Dedifferentiated amniotic fluid mesenchymal stem cell (primary cell): ENCODE data around the gene BPIFA2.
"Not testable (repeated sequence)": the region's sequence is repeated elsewhere in the genome, so short reads cannot be mapped to it uniquely, and the experiment has no call there.

ENCODE experiments used
- DNase-seq: peaks from one replicate; pipeline ENCODE4 v3.0.0-alpha.2; 2016; ENCODE audit errors: extremely low spot score

The BPIFA2 gene

DNA sequence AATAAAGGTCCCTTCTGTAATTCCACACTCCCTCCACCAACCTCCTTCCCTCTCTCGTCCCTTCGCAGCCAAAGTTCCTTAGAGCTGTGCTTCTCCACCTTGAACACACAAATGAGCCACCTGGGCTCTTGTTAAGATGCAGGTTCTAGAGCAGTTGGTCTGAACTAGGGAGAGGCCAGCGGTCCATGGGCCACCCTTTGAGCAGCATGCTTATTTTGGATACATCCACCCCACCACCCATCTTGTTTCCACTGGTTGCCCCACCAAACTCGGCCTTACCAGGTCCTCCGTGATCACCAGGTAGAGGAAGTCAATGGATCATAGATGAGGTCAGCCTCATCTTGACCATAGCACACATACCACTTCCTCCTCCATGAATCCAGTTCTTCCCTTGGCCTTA is 7.3 kb upstream of the BPIFA2 start:
- no peak for DNase-seq

DNA sequence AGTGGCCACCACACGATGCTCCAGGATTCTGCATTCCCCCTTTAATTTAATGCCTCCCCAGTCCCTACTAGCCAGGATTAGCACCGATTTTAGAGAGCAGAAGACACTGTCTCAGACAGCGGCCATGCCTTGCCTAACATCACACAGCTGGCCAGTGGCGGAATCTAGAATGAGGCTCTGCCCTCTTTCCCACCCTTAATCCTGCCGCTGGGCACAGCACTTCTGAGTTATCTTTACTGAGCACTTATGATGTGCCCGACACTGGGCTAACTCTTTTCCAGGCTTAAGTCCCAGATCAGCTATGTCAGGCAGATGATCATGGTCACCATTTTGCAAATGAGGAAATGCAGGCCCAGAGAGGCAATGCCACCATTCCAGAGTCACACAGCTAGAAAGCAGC is 5.6 kb upstream of the BPIFA2 start:
- DNase-seq: no peak

DNA sequence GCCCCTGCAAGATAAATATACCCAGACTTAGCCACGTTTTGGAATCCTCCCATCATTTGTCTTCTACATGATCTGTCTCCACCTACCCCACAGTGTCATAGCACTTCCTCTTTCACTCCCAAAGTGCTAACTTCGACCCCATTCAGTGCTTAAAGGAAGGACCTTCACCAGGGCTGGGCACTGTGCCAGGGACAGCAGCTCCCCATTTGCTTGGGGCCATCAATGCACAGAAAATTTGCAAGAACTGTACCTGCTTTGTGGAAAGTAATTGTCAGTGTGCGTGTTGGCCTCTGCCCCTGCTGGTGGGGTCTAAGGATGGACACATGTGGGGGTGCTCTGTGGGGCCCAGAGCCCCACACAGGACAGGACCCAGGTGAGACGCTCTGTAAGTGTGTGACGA is 5.2 kb upstream of the BPIFA2 start:
- DNase-seq: no peak

DNA sequence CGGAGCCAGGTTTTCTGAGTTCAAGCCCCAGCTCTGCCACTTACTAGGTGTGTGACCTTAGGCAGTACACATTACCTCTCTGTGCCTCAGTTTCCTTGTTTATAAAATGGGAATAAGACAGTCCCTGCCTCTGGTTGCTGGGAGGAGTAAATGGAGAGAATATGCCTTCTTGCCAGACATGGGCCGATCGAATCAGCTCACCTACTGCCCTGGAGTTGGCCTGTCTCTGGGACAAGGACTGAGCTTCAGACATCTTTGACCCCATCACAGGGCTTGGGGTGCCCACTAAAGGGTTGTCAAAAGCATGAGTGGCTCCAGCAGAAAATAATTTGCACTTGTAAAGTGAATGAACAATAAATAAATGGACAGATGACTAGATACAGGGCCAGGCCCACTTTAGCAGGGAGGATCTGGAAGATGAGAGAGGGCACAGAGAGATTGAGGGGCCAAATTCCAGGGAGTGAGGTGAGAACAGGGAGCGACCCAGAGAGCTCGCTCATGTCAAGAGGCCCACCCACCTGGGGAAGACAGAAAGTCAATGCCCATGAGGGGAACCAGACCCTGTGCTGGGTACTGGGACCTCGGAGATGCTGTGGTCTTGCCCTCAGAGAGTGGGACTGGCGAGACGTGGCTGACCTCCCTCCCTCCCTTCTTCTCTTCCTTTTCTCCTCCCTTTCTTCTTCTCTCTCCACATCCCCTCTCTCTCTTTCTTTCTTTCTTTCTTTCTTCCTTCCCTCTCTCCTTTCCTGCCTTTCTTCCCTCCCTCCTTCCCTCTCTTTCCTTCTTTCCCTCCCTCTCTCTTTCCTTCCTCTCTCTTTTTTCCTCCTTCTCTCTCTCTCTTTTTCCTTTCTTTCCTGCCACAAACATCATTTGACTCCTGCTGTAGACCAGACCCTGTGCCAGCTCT is 3.9 kb upstream of the BPIFA2 start:
- DNase-seq: no peak

DNA sequence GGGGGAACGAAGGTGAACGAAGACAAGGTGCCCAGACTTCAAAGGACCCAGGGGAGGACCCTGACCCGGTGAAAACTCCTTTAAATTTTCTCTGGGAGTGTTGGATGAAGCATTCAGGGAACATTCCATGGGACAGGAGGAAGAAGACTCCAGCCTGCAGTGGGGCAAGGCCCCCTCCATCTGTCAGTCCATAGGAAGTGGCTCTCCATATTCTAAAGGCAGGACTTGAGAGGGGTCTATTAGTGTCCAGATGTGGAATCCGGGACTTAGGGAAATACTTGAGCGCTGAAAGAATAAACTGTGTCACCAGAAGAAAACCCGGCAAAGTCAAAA is 3.2 kb upstream of the BPIFA2 start:
- DNase-seq: no peak

DNA sequence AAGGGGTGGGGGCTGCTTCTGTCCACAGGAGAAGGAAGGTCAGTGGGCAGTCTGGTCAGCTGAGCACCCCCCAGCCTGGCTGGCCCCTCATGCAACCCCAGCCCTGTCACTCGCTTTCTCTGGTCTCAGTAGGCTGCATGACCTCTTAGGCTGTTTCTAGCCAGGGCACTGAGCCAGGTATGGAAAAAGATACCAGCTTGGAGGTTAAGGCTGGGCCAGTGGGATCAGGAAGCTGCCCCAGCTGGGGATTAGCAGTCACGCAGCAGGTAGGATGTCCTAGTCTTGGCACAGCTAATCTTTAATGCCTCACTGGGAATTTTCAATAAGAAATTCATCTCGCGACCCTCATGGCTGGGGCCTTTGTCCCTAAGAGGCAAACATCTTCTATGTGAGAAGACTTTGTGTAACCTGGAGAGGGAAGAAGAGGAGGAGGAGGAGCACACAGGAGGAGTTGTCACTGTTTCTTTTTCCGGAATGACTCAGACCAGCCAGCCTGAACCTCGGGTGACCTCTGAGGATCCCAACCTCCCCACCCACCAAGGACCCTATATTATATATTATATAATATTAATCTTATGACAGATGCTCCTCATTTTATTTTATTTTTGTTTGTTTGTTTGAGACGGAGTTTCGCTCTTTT is 2.4 kb upstream of the BPIFA2 start:
- no peak for DNase-seq

DNA sequence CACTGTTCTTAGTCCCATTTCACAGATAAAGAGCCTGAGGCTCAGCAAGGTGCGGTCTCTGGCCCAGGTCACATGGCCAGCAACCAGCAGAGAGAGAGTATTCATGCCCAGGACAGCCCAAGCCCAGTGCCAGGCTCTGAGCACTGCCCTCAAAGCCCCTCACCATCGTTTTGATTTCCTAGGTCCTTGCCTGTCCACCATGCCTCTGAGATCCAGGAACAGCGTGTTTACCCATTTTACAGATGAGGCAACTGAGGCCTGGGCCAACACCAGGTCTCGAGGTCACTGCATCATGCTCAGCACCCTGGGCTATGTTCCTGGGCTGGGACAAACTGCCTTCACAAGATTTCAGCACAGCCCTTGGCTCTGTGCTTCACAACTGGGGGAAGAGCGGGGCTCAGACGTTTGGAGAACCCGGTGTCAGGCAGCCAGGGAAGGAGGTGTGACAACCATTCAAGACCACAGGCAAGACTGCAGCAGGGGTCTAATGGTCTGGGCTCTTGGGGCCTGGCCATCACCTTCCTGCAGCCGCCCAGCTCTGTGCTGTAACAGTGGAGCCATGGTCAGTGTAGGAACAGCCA is 1.3 kb upstream of the BPIFA2 start:
- DNase-seq: no peak

DNA sequence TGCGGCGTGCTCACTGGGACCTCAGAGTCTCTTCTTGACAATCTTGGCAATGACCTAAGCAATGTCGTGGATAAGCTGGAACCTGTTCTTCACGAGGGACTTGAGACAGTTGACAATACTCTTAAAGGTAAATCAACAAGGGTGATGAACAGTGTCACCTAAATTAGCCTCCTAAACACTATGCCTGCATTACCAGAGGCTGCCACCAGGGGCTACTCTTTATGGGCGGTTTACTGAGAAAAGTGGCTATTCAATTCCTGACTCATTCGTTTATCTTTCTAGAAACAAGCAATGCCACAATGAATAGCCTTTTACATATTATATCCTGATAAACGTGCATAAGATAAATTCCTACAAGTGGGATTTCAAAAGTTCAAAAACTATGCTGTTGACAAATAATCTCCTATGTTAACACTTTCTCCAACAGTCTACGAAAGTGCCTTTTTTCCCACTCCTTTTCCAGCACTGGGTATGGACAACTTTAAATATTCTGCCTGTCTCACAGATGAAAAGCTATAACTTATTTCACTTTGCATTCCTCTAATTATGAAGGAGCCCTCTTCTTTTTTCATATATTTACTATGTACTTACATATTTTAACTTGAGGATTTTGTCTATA is 1.3 kb downstream of the BPIFA2 start:
- no peak for DNase-seq

DNA sequence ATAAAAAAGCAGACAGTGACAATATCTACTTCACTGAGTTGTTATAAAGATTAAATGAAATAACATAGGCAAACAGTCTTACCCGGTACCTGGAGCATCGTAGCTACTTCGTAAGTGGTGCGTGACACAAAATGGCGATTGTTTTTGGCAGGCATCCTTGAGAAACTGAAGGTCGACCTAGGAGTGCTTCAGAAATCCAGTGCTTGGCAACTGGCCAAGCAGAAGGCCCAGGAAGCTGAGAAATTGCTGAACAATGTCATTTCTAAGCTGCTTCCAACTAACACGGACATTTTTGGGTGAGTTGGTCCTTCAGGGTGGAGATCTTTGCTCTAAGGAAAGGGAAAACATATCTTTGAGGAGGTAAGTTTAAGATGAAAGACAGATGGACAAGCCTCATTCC is 4.8 kb downstream of the BPIFA2 start:
- no peak for DNase-seq

DNA sequence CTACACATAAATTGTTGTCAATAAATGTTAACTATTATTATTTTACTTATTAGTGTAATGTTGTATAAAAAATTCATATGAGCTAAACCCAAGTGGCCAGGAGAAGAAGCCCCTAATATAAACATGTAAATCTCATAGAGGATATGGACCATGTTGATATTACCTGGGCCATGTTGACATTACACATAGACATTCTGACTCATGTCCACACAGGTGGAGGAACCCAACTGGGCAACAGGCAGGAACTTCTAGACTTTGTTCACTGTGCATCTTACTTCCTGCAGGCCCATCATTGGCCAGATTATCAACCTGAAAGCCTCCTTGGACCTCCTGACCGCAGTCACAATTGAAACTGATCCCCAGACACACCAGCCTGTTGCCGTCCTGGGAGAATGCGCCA is 7.2 kb downstream of the BPIFA2 start:
- no peak for DNase-seq

DNA sequence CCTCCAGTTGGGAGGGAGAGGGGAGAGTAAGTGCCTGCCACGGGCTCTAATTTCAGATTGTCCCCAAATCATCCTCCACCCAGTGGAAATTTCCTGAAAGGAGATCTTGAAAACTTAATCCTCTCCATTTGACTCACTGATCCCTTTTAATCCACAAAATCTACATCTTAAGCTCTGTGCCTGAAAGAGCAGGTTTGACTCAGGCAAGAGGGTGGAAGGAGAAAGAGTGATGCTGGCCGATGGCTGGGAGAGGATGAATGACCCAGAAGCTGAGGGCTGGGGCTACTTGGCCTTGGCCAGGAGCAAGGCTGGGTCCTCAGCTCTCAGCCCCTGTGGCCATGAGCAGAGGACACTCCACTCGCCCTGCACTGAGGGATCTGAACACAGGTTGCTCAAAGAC is 8.1 kb downstream of the BPIFA2 start:
- no peak for DNase-seq

DNA sequence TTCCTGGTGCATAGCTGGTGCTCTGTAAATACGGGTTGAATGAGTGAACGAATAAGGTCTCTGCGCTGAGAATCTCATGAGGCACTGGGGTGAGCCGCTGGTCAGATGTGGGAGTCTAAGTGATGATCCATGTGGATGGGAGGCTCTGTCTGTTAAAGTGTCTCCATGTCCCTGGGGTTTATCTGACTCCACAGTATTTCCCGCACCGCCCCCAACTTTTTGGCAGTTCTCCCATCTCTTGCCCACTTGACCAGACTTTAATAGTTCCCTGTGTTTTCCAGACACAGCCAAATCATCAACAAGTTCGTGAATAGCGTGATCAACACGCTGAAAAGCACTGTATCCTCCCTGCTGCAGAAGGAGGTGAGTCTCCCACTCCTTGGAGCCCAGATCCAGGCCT is 9.9 kb downstream of the BPIFA2 start:
- no peak for DNase-seq

DNA sequence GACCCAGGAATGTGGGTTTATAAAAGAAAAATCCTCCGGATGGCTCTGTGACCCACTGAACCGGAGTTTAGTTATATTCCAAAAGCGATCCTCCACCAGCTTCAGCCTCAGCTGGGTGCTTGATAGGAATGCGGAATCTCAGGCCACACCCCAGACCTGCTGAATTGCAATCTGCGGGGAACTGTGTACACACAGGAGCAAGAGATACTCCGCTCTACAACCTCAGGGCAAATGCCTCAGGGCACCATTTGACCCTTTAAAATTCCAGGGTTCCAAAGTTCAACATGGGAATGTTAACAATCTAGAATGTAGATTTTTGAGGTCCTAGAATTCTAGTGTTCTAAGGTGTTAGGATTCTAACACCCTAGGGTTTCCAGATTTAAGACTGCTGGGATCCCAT is 10.8 kb downstream of the BPIFA2 start:
- no peak for DNase-seq

DNA sequence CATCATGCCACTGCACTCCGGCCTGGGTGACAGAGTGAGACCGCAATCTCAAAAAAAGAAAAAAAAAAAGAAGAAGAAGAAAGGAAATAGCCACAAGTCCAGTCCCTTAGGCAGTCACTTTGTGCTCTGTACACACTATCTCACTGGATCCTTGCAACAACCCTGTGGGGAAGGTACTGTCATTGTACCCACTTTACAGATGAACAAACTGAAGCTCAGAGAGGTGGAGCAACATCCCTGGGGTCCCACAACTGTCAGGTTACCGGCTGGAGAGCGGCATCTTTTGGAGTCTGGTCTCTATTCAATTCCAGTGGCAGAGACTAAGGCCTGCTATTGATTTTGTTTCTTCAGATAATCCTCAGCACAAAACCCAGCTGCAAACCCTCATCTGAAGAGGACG is 12.2 kb downstream of the BPIFA2 start:
- no peak for DNase-seq

DNA sequence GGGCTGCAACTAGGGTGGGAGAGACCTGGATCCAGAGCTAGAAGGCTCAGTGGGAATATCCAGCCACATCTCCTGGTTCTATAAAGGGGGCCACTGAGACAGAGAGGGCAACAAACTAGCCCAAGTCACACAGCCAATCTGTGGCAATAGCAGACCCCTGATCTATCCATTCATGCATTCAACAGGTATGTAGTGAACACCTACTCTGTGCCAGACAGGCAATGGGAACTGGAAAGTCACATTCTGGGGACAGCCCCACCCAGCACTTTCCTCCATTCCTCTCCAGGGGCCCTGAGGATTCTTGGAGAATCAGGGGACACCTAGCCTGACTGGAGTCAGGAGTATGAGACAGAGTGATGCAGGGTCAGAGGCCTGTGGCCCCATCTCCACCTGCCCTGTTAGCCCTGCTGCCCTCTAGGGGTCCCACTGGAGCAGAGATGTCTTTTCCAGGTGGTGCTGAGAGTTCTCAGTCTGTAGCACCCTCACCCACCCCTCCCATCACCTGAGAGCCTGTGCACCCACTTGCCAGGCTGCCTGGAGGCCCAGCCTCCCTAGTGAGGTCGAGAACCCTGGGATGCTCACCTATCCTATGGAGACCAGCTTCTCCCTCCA is 13.6 kb downstream of the BPIFA2 start:
- DNase-seq: no peak

DNA sequence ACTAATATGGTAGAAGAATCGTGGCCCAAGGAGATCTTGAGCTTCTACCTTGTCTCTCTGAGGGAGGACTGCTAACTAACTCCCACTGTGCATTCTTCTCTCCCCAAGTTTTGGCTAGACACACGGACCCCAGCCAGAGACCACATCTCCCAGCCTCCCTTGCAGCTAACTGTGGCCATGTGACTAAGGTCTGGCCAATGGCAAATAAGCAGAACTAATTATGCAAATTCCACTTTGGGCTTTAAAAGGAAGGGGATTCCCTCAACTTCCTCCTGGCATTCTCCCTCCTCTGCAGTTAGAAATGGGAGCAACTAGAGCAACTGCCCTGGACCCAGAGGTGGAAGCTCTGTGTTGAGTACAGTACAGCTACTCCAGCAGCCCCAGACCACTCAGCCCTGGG is 15.4 kb downstream of the BPIFA2 start:
- DNase-seq: no peak

DNA sequence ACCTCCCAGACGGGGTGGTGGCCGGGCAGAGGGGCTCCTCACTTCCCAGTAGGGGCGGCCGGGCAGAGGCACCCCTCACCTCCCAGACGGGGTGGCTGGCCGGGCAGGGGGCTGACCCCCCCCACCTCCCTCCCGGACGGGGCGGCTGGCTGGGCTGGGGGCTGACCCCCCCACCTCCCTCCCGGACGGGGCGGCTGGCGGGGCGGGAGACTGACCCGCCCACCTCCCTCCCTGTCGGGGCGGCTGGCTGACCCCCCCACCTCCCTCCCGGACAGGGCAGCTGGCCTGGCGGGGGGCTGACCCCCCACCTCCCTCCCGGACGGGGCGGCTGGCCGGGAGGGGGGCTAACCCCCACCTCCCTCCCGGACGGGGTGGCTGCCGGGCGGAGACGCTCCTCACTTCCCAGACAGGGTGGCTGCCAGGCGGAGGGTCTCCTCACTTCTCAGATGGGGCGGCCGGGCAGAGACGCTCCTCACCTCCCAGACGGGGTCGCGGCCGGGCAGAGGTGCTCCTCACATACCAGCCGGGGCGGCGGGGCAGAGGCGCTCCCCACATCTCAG is 17.2 kb downstream of the BPIFA2 start:
- not testable (repeated sequence) for DNase-seq

DNA sequence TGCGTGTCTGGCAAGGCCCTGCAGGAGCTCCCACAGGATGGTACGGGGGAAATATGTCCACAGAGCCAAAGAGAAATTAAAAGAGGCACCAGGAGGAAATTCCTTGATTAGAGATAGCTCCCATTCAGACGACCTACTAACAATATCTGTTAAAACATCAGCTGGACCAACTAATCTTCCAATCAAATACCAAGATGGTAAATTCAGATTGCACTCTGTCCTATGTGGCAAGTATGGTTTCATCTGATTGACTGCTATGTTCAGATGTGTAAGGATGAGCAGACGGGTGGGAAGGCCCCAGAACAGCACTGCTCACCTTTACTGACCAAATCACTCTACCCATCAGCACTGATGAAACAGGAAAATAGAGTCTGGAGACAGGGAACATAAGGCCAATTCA is 19.5 kb downstream of the BPIFA2 start:
- DNase-seq: no peak

DNA sequence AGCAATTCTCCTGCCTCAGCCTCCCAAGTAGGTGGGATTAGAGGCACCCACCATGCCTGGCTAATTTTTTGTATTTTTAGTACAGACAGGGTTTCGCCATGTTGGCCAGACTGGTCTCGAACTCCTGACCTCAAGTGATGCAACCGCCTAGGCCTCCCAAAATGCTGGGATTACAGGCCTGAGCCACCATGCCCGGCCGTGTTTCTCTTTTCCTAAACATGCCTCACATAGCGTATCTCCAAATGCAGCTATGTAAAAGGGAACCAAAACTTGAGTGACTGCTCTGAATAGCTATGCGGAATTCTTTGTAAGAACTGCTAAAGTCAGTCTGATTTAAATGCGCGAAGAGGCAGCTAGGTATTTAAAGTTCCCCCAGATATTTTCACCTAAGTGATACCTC is 20.5 kb downstream of the BPIFA2 start:
- DNase-seq: no peak

DNA sequence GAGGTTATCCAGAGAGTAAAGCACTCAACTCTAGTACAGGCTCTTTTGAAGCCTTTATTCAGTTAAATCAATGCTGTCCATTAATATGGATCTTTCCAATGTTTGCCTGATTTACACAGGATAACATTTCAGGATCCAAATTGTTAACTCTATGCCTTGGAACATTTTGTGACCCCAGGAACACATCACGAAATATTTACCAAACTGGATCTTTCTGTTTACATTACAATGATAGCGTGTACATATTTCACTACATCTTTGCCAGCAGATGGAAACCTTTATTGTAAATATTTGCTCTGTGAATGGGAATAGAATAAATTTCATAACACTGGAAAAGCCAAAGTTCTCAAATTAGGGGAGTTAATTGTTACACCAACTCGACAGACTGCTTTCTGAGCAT is 23.5 kb downstream of the BPIFA2 start:
- DNase-seq: no peak

DNA sequence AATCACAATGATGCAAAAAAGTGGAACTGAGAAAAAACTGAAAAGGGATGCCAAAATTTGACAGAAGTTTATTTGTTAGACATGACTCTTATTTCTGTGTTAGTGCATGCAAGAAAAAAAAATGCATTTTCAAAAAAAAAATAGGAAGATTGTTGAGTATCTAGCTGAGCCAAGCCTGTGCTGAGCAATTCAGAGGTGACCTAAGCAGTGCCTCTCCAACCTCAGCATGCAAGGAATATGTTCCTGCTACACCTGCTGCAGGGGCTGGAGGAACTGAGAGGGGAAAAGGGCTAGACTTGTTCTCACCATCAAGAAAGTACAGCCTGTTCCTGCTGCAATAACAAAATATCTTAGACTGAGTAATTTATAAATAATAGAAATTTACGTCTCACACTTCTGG is 24.0 kb downstream of the BPIFA2 start:
- no peak for DNase-seq

DNA sequence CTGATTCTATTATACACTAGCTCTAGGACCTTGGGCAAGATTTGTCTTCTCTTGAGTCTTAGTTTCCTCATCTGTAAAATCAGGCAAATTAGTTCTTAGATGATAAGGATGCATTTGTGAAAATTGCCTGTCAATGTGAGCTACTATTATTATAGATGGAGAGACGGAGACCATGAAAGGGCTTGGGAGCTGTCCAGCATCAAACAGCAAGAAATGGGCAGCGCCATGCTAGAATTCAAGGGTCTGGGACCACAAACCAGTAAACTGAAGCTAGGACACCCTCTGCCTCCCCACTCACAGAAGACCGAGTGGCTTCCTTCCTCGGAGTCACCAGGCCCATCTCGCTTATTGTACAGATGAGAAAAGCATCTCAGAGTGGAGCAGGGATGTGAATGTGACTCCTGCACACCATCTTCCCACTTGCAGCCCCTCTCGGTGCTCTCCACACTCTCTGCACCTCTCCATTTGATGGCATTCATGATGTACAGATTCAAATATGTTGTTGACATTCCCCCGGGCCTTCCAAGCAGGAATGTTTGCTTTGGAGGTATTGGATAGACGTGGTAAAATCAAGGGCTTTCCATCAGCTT is 25.0 kb downstream of the BPIFA2 start:
- no peak for DNase-seq
